Liver (tissue), 9 donors: Measurements from ENCODE around the gene ULK1. TPM values are rescaled to one million over a fixed set of nuclear protein-coding genes. Genes with fewer than 3 reads are reported as not detected.

ENCODE experiments used
- DNase-seq: peaks from one replicate; pipeline ENCODE4 v3.0.0-alpha.2; 2017; ENCODE audit warnings: low spot score
- H3K27ac ChIP-seq, 2 donors: one replicate each; pipeline ENCODE4 v1.7.0; 2013; ENCODE audit warnings: inconsistent platforms in 2 of 2, low read length in 2 of 2, control low read depth in 1 of 2, low read depth in 1 of 2, mild to moderate bottlenecking in 1 of 2
- H3K27me3 ChIP-seq, 4 donors: one replicate each; pipeline versions ENCODE4 v1.6.1 to v1.7.0; 2013; ENCODE audit warnings: low read length in 3 of 4, inconsistent platforms in 1 of 4, mild to moderate bottlenecking in 1 of 4, moderate library complexity in 1 of 4; ENCODE audit not compliant: control insufficient read depth in 4 of 4, insufficient read depth in 4 of 4
- H3K36me3 ChIP-seq, 4 donors: one replicate each; pipeline versions ENCODE4 v1.6.1 to v1.7.0; 2013; ENCODE audit warnings: low read length in 3 of 4, mild to moderate bottlenecking in 3 of 4, low read depth in 1 of 4, moderate library complexity in 1 of 4; ENCODE audit not compliant: control insufficient read depth in 4 of 4, insufficient read depth in 3 of 4
- H3K4me1 ChIP-seq, 4 donors: one replicate each; pipeline versions ENCODE4 v1.6.1 to v1.7.0; 2013; ENCODE audit warnings: low read length in 3 of 4, mild to moderate bottlenecking in 3 of 4, moderate library complexity in 1 of 4; ENCODE audit not compliant: control insufficient read depth in 4 of 4, insufficient read depth in 4 of 4
- H3K4me3 ChIP-seq, 3 donors: one replicate each; pipeline versions ENCODE4 v1.6.1 to v1.7.0; 2013; ENCODE audit warnings: low read length in 3 of 3, control low read depth in 1 of 3, low read depth in 1 of 3, mild to moderate bottlenecking in 1 of 3
- H3K9ac ChIP-seq, 2 donors: one replicate each; pipeline ENCODE4 v1.7.0; 2013; ENCODE audit warnings: low read length in 2 of 2, mild to moderate bottlenecking in 2 of 2, moderate library complexity in 2 of 2, control low read depth in 1 of 2, low read depth in 1 of 2
- H3K9me3 ChIP-seq, 4 donors: one replicate each; pipeline versions ENCODE4 v1.6.1 to v1.7.0; 2013; ENCODE audit warnings: low read length in 3 of 4; ENCODE audit not compliant: control insufficient read depth in 4 of 4
- ATF3 ChIP-seq: IDR thresholded peaks from 2 replicates; pipeline ENCODE4 v1.6.1; 2016; ENCODE audit warnings: antibody characterized with exemption
- EGR1 ChIP-seq, 2 donors: IDR thresholded peaks; 2 replicates each; pipeline ENCODE4 v1.6.1; 2016 to 2018; ENCODE audit warnings: antibody characterized with exemption in 2 of 2, low read depth in 2 of 2
- FOXA1 ChIP-seq: IDR thresholded peaks from 2 replicates; pipeline ENCODE4 v1.6.1; 2016; ENCODE audit warnings: antibody characterized with exemption
- FOXA2 ChIP-seq: IDR thresholded peaks from 2 replicates; pipeline ENCODE4 v1.6.1; 2016; ENCODE audit warnings: antibody characterized with exemption
- GABPA ChIP-seq, 2 donors: IDR thresholded peaks in 1 of 2; conservative IDR thresholded peaks in 1 of 2; 2 replicates each; pipeline ENCODE4 v1.6.1; 2016; ENCODE audit warnings: antibody characterized with exemption in 2 of 2, mild to moderate bottlenecking in 1 of 2, moderate library complexity in 1 of 2
- HNF4A ChIP-seq, 2 donors: conservative IDR thresholded peaks; 2 replicates each; pipeline ENCODE4 v1.6.1; 2016; ENCODE audit warnings: antibody characterized with exemption in 2 of 2, mild to moderate bottlenecking in 2 of 2
- HNF4G ChIP-seq: IDR thresholded peaks from 2 replicates; pipeline ENCODE4 v1.6.1; 2016; ENCODE audit warnings: antibody characterized with exemption
- JUND ChIP-seq, 2 donors: IDR thresholded peaks; 2 replicates each; pipeline ENCODE4 v1.6.1; 2016; ENCODE audit warnings: antibody characterized with exemption in 2 of 2
- MAX ChIP-seq: IDR thresholded peaks from 2 replicates; pipeline ENCODE4 v1.6.1; 2016; ENCODE audit warnings: antibody characterized with exemption
- NR2F2 ChIP-seq: IDR thresholded peaks from 2 replicates; pipeline ENCODE4 v1.6.1; 2016; ENCODE audit warnings: antibody characterized with exemption
- RAD21 ChIP-seq, 2 donors: IDR thresholded peaks; 2 replicates each; pipeline ENCODE4 v1.6.1; 2016; ENCODE audit warnings: antibody characterized with exemption in 2 of 2, mild to moderate bottlenecking in 2 of 2
- RXRA ChIP-seq, 2 donors: IDR thresholded peaks; 2 replicates each; pipeline ENCODE4 v1.6.1; 2017 to 2018; ENCODE audit warnings: antibody characterized with exemption in 2 of 2, mild to moderate bottlenecking in 1 of 2
- SP1 ChIP-seq: IDR thresholded peaks from 2 replicates; pipeline ENCODE4 v1.6.1; 2018; ENCODE audit warnings: antibody characterized with exemption, mild to moderate bottlenecking
- TAF1 ChIP-seq: conservative IDR thresholded peaks from 2 replicates; pipeline ENCODE4 v1.6.1; 2016; ENCODE audit warnings: antibody characterized with exemption, mild to moderate bottlenecking
- YY1 ChIP-seq: IDR thresholded peaks from 2 replicates; pipeline ENCODE4 v1.6.1; 2016; ENCODE audit warnings: antibody characterized with exemption, mild to moderate bottlenecking
- ZBTB33 ChIP-seq: IDR thresholded peaks from 2 replicates; pipeline ENCODE4 v1.6.1; 2016; ENCODE audit warnings: antibody characterized with exemption
- WGBS: extraction: QIAGEN DNeasy Blood & Tissue Kit; methylation state at CpG from one replicate; pipeline ENCODE4 v1.1.7; 2013; 5-methylcytosine and 5-hydroxymethylcytosine counted together
- polyA plus RNA-seq, 2 donors: library from polyadenylated mRNA; stranded (reverse) in 1 of 2; unstranded in 1 of 2; fragments of 200-250 nt in 1 of 2; fragments of >200 nt in 1 of 2; fragmentation: Nextera tagmentation in 1 of 2; extraction: Ambion mirVana in 1 of 2; gene quantifications; one replicate each; pipeline versions ENCODE4 v1.2.1 to v1.2.3, GENCODE V29; 2013 to 2015
- total RNA-seq, 2 donors: library from RNA; depleted of rRNA; stranded (reverse); fragments of >200 nt; gene quantifications; one replicate each; pipeline ENCODE4 v1.2.3, GENCODE V29; 2014
- TF ChIP-seq, protein P1 (sequence below): IDR thresholded peaks from 2 replicates; pipeline ENCODE4 v1.6.1; 2016; ENCODE audit warnings: antibody characterized with exemption, mild to moderate bottlenecking
- TF ChIP-seq, protein P2 (sequence below): fragments of 150-350 bp; IDR thresholded peaks from 2 replicates; pipeline ENCODE4 v1.5.1; 2017; ENCODE audit warnings: improper control_type of control experiment, low read depth, low read length; ENCODE audit not compliant: missing input control
- donor health status: healthy.
- donor health status: healthy.
- donor health status: healthy.
- donor health status: healthy.
- donor health status: healthy.

The ULK1 gene
- total and polyA plus RNA-seq, 4 donors: 12.5 to 41.7 (median 15.1) TPM

GRCh38 chr12:131909752-131910219 lies 15.4 kb downstream of the ULK1 start:
- no peak overlapping the region for H3K27ac ChIP-seq
- H3K9me3 ChIP-seq: no peaks in the 10 kb centered on the region
- H3K9ac ChIP-seq: no peak overlapping the region
- H3K4me1 ChIP-seq: peaks cover 0 to 6% (median 0%) of the 10 kb centered on the region in 4 donors
- no peaks in the 10 kb centered on the region for H3K27me3 ChIP-seq
- no peak for DNase-seq
- no peak overlapping the region for H3K4me3 ChIP-seq
- WGBS: 95% methylated on average over 26 of the region's 26 CpGs
- H3K36me3 ChIP-seq: peaks cover 31 to 69% (median 39%) of the 10 kb centered on the region in 4 donors
- no peak for TF ChIP-seq ZBTB33
- TF ChIP-seq FOXA2: no peak
- TF ChIP-seq JUND (IDR thresholded peaks at IDR 0.05): no peak
- TF ChIP-seq MAX: no peak

DNA sequence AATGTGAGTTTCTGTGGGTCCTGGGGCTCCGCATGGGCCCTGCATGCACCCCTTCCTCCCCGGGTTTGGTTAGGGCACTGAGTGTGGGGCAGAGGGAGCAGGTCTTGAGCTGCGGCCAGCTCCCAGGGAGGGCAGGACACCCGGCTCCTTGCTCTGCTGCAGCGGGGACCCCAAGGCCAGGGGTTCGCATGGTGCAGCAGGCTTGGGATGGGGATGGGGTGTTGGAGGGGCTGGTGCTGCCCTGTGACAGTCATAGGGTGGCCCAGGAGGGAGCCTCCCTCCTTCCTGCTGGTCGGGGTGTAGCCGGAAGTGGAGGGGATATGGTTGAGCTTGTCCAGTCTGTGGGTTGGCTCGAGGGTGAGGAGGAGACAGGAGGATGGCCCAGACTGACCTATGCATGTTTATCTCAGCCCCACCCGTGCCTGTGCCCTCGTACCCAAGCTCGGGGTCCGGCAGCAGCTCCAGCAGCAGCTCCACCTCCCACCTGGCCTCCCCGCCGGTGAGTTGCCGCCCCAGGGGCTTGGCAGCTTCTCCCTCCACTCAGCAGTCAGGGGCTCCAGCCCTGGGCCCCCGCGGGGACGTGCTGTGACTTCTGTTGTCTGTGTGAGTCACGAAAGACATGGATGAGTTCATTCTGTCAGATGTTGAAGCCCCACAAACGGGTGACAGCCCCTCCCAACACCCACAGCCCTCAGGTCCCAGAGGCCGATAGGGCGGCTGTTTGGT lies 16.0 kb downstream of the ULK1 start:
- Histone ChIP-seq H3K4me1 (peaks cover 0 to 6% (median 0%) of the 10 kb centered on the region in 4 donors), H3K27me3 (no peaks in the 10 kb centered on the region), H3K4me3 (no peak overlapping the region), H3K27ac (no peak overlapping the region), H3K9me3 (no peaks in the 10 kb centered on the region), H3K9ac (no peak overlapping the region), H3K36me3 (peaks cover 34 to 75% (median 45%) of the 10 kb centered on the region in 4 donors)
- WGBS: 90% methylated on average over 23 of the region's 23 CpGs
- TF ChIP-seq GABPA (IDR thresholded peaks at IDR 0.05 in 1 of 2, conservative IDR thresholded peaks at IDR 0.05 in 1 of 2): no peak
- TF ChIP-seq YY1: no peak
- no peak for TF ChIP-seq HNF4G
- TF ChIP-seq RXRA (IDR thresholded peaks at IDR 0.05): no peak
- TF ChIP-seq ZBTB33: no peak
- TF ChIP-seq EGR1 (IDR thresholded peaks at IDR 0.05; ENCODE audit: low read depth in 2 of 2): no peak
- no peak for TF ChIP-seq TAF1
- TF ChIP-seq, protein P1, sequence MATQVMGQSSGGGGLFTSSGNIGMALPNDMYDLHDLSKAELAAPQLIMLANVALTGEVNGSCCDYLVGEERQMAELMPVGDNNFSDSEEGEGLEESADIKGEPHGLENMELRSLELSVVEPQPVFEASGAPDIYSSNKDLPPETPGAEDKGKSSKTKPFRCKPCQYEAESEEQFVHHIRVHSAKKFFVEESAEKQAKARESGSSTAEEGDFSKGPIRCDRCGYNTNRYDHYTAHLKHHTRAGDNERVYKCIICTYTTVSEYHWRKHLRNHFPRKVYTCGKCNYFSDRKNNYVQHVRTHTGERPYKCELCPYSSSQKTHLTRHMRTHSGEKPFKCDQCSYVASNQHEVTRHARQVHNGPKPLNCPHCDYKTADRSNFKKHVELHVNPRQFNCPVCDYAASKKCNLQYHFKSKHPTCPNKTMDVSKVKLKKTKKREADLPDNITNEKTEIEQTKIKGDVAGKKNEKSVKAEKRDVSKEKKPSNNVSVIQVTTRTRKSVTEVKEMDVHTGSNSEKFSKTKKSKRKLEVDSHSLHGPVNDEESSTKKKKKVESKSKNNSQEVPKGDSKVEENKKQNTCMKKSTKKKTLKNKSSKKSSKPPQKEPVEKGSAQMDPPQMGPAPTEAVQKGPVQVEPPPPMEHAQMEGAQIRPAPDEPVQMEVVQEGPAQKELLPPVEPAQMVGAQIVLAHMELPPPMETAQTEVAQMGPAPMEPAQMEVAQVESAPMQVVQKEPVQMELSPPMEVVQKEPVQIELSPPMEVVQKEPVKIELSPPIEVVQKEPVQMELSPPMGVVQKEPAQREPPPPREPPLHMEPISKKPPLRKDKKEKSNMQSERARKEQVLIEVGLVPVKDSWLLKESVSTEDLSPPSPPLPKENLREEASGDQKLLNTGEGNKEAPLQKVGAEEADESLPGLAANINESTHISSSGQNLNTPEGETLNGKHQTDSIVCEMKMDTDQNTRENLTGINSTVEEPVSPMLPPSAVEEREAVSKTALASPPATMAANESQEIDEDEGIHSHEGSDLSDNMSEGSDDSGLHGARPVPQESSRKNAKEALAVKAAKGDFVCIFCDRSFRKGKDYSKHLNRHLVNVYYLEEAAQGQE: no peak
- TF ChIP-seq SP1: no peak
- TF ChIP-seq, protein P2, sequence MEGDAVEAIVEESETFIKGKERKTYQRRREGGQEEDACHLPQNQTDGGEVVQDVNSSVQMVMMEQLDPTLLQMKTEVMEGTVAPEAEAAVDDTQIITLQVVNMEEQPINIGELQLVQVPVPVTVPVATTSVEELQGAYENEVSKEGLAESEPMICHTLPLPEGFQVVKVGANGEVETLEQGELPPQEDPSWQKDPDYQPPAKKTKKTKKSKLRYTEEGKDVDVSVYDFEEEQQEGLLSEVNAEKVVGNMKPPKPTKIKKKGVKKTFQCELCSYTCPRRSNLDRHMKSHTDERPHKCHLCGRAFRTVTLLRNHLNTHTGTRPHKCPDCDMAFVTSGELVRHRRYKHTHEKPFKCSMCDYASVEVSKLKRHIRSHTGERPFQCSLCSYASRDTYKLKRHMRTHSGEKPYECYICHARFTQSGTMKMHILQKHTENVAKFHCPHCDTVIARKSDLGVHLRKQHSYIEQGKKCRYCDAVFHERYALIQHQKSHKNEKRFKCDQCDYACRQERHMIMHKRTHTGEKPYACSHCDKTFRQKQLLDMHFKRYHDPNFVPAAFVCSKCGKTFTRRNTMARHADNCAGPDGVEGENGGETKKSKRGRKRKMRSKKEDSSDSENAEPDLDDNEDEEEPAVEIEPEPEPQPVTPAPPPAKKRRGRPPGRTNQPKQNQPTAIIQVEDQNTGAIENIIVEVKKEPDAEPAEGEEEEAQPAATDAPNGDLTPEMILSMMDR: no peak
- TF ChIP-seq FOXA2: no peak
- TF ChIP-seq MAX: no peak
- no peak for TF ChIP-seq ATF3
- no peak for TF ChIP-seq RAD21 (IDR thresholded peaks at IDR 0.05)
- TF ChIP-seq HNF4A (conservative IDR thresholded peaks at IDR 0.05): no peak
- no peak for TF ChIP-seq JUND (IDR thresholded peaks at IDR 0.05)
- no peak for TF ChIP-seq NR2F2
- no peak for TF ChIP-seq FOXA1
- no peak for DNase-seq
